ENCODE results near the gene LEPROT. TPM values are rescaled to one million over a fixed set of nuclear protein-coding genes. Genes with fewer than 3 reads are reported as not detected.

LEPROT gene
- total and polyA plus RNA-seq, 2 of the 8 experiments (the other 6 are each of a cell fraction or from before 2014, with no cell fraction given) = 25.7 to 27.2 TPM

GRCh38 chr1:65398083-65398482, 22.4 kb upstream of the LEPROT start (continued):
- TF ChIP-seq CHD7 (IDR thresholded peaks at IDR 0.05; ENCODE audit: insufficient replicate concordance, low read length) (no peak), NANOG (IDR thresholded peaks at IDR 0.05; ENCODE audit: insufficient read depth, low read depth, low read length, poor library complexity, severe bottlenecking) (no peak)

Data from H1 (cell line).